GM21367 (cell line): Measurements from ENCODE around the gene PELI3.
A peak's percentile ranks its signal among the peaks of the same experiment; 100 is the strongest.
"Not testable (repeated sequence)": the region's sequence is repeated elsewhere in the genome, so short reads cannot be mapped to it uniquely, and the experiment has no call there.

Experiments
- ATAC-seq: cut with Tn5 transposase; IDR thresholded peaks from one replicate; pipeline ENCODE4 v1.9.1; 2021; ENCODE audit not compliant: unreplicated experiment

The PELI3 gene

GRCh38 chr11:66466225-66467033 lies at the start of gene PELI3:
Gene PELI3, plus strand, starts transcription at chr11:66466905. Its CDS starts 1,224 bp downstream, at chr11:66468129.
- ATAC-seq: peak; percentile 54

GRCh38 chr11:66417000-66417399 lies 49.7 kb upstream of the PELI3 start:
- no peak for ATAC-seq

GRCh38 chr11:66418168-66418985 lies 48.3 kb upstream of the PELI3 start:
- no peak for ATAC-seq

- no peak for ATAC-seq
Measured at GRCh38 chr11:66418986-66419308, 47.8 kb upstream of the PELI3 start.

- ATAC-seq: no peak
Measured at GRCh38 chr11:66419825-66420224, 46.9 kb upstream of the PELI3 start.

- no peak for ATAC-seq
Measured at GRCh38 chr11:66420671-66421476, 45.8 kb upstream of the PELI3 start, which contains the start of gene NPAS4. Gene NPAS4, plus strand, starts transcription at chr11:66421035. Its CDS starts 145 bp downstream, at chr11:66421180.

- no peak for ATAC-seq
Measured at GRCh38 chr11:66421492-66422205, 45.1 kb upstream of the PELI3 start.

GRCh38 chr11:66426314-66426713 lies 40.4 kb upstream of the PELI3 start:
- no peak for ATAC-seq

GRCh38 chr11:66428933-66429332 lies 37.8 kb upstream of the PELI3 start:
- no peak for ATAC-seq

- ATAC-seq: no peak
Measured at GRCh38 chr11:66429983-66430602, 36.6 kb upstream of the PELI3 start.

- ATAC-seq: not testable (repeated sequence)
Measured at GRCh38 chr11:66431287-66431686, 35.4 kb upstream of the PELI3 start.

- ATAC-seq: not testable (repeated sequence)
Measured at GRCh38 chr11:66431871-66432329, 34.8 kb upstream of the PELI3 start.

GRCh38 chr11:66432597-66432996 lies 34.1 kb upstream of the PELI3 start:
- ATAC-seq: no peak

GRCh38 chr11:66437979-66438503 lies 28.7 kb upstream of the PELI3 start:
- ATAC-seq: no peak

- peak; percentile 82 for ATAC-seq
Measured at GRCh38 chr11:66438504-66439466, 27.9 kb upstream of the PELI3 start, which contains the start of gene MRPL11. Gene MRPL11, minus strand, starts transcription at chr11:66438848. Its CDS starts 94 bp downstream, at chr11:66438754.

GRCh38 chr11:66440101-66440939 lies 26.4 kb upstream of the PELI3 start:
- not testable (repeated sequence) for ATAC-seq

- ATAC-seq: not testable (repeated sequence)
Measured at GRCh38 chr11:66440940-66441282, 25.8 kb upstream of the PELI3 start.

GRCh38 chr11:66443602-66444001 lies 23.1 kb upstream of the PELI3 start:
- ATAC-seq: no peak
